Mononuclear cell (primary cell): ENCODE data around the gene KIFC1. TPM values are rescaled to one million over a fixed set of nuclear protein-coding genes. Genes with fewer than 3 reads are reported as not detected.

Experiments
- H3K27me3 ChIP-seq: 2 replicates; pipeline ENCODE4 v1.6.0; 2011; ENCODE audit warnings: low read length, control low read depth; ENCODE audit not compliant: insufficient read depth
- H3K4me1 ChIP-seq: 2 replicates; pipeline ENCODE4 v1.5.1; 2011; ENCODE audit warnings: mild to moderate bottlenecking, low read length, control low read depth; ENCODE audit not compliant: insufficient read depth
- H3K4me3 ChIP-seq: 2 replicates; pipeline ENCODE4 v1.5.1; 2011; ENCODE audit warnings: mild to moderate bottlenecking, low read length, moderate library complexity
- H3K9me3 ChIP-seq: 2 replicates; pipeline ENCODE4 v1.5.1; 2011; ENCODE audit warnings: low read depth, mild to moderate bottlenecking, control low read depth, low read length
- total RNA-seq: library from RNA; depleted of rRNA; stranded (reverse); fragments of >200 nt; gene quantifications from one replicate; pipeline ENCODE4 v1.2.3, GENCODE V29; 2012

The KIFC1 gene
- total RNA-seq, 1 donor: 0.94 TPM

- Histone ChIP-seq H3K27me3 (no peaks in the 10 kb centered on the region), H3K4me1 (peaks cover 64% of the 10 kb centered on the region), H3K4me3 (no peak overlapping the region), H3K9me3 (no peaks in the 10 kb centered on the region)
Observed at GRCh38 chr6:33413241-33414120, 21.9 kb downstream of the KIFC1 start.

DNA sequence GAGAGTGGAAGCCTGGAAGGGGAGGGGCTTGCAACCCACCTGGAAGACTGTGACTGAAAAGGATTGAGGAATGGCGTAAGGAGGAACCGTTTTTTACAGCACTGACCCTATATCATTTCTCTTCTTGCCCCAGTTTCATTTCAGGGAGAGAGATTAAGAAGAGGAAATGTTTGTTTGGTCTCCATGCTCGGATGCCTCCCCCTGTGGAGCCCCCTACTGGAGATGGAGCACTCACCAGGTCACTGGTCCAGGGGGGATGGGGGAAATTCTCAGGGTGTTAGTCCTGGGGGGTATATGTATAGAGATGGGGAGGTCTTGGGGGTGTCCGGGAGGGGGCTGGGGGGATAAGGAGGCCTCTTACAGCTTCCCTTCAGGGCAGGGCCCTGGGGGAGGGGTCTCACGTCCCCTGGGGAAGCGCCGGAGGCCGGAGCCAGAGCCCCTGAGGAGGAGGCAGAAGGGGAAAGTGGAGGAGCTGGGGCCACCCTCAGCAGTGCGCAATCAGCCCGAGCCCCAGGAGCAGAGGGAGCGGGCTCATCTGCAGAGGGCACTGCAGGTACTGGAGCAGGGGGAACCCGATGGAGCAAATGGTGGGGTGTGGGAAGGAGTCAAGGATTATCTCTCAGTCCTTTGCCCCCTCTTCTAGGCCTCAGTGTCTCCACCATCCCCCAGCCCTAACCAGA is 23.1 kb downstream of the KIFC1 start:
- Histone ChIP-seq H3K4me1 (peaks cover 71% of the 10 kb centered on the region), H3K4me3 (no peak overlapping the region), H3K27me3 (no peaks in the 10 kb centered on the region), H3K9me3 (no peaks in the 10 kb centered on the region)

DNA sequence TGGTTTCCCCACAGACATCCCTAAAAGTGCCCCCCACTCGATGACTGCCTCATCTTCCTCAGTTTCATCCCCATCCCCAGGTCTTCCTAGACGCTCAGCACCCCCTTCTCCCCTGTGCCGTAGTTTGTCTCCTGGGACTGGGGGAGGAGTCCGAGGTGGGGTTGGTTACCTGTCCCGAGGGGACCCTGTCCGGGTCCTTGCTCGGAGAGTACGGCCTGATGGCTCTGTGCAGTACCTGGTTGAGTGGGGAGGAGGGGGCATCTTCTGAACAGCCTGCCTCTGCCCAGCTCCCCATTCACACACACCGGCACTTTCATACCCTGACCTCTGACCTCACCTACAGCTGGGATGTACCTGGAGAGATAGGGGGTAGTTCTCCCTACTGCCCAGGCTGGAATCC is 24.2 kb downstream of the KIFC1 start:
- H3K27me3 ChIP-seq: no peaks in the 10 kb centered on the region
- peaks cover 70% of the 10 kb centered on the region for H3K4me1 ChIP-seq
- no peaks in the 10 kb centered on the region for H3K9me3 ChIP-seq
- H3K4me3 ChIP-seq: no peak overlapping the region

DNA sequence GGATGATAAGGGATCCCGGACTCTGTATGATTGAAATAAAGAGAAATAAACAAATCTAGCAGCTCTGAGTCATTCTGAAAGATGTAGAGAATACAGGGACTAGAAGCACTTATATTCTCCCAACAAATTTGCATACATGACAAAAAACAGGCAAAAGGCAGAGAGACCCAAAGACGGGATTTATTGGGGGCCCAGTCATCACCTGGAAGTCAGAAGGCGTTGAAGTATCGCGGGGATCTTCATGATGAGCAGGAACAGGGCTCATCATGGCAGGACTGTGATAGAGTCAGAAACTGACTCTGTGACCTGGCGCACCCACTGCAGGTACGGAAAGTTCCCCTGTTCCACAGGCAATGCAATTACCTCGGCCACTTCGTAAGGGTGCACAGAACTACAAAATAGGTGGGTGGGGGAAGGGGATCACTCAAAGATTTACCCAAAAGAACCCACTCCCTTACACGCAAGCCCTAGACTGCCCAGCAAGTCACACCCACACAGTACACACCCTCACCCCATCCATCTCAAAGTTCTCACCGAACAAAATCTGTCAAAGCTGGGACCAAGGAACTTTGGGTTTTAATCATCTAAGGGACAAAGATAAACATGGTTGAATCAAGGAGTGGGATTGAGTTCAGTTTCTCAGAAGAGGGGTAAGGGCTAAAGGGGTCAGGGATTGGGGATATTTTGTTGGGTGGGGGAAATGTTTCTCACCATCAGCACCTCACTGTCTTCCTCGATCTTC is 24.9 kb downstream of the KIFC1 start:
- no peaks in the 10 kb centered on the region for H3K27me3 ChIP-seq
- no peaks in the 10 kb centered on the region for H3K9me3 ChIP-seq
- peak overlapping the region; percentile 43 for H3K4me3 ChIP-seq
- peaks cover 67% of the 10 kb centered on the region for H3K4me1 ChIP-seq

DNA sequence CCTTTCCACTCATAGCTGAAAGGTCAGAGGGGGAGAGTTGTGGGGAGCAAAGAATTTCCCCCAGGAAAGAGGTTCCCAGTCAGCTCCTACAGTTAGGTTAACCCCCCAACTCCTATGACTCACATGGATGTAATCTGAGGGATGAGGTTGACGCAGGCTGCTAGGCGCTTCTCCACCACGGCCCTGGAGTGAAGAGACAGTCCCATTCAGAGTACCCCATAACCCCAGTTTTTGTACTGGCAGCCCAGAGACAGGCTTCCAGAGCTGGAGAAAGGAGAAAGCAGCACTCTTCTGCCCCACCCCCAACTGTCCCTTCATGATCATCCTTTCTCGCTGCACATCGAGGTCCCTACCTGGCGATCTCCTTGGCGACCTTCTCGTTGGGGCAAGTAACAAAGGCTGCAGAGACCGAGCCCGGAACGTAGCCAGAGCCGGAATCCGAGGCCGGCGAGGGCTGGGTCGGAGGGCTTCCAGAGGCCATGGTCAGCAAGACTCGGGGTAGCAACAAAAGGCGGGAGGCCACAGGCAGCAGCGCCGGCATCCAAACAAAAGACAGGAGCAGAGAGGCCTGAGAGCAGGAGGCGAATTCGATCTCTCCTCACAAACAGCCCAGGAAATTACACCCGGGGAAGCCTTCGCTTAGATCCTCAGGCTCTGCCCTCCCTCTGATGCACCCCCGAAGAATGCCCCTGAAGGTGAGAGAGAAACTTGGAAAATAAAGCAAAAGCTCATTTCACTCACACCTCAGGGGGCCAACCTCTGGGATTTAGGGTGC is 25.7 kb downstream of the KIFC1 start:
- Histone ChIP-seq H3K9me3 (no peaks in the 10 kb centered on the region), H3K4me1 (peaks cover 59% of the 10 kb centered on the region), H3K4me3 (peak overlapping the region; percentile 43), H3K27me3 (no peaks in the 10 kb centered on the region)

- Histone ChIP-seq H3K9me3 (no peaks in the 10 kb centered on the region), H3K27me3 (no peaks in the 10 kb centered on the region), H3K4me3 (peak within 1 kb of the TSS; percentile 43), H3K4me1 (peaks cover 53% of the 10 kb centered on the region)
Observed at GRCh38 chr6:33417903-33418689, 26.5 kb downstream of the KIFC1 start, which contains the start of gene CUTA. CUTA (minus strand) TSS chr6:33418107; CDS start chr6:33418000, 107 bp downstream.

GRCh38 chr6:33418690-33419291 is 27.2 kb downstream of the KIFC1 start:
- Histone ChIP-seq H3K4me1 (peaks cover 53% of the 10 kb centered on the region), H3K27me3 (no peaks in the 10 kb centered on the region), H3K9me3 (no peaks in the 10 kb centered on the region), H3K4me3 (peak overlapping the region; percentile 43)

- Histone ChIP-seq H3K4me1 (peaks cover 51% of the 10 kb centered on the region), H3K27me3 (no peaks in the 10 kb centered on the region), H3K4me3 (no peak within 1 kb of the TSS), H3K9me3 (no peaks in the 10 kb centered on the region)
Observed at GRCh38 chr6:33419580-33420490, 28.2 kb downstream of the KIFC1 start, which contains the start of gene SYNGAP1. SYNGAP1 (plus strand) TSS chr6:33420065; CDS start chr6:33420265, 200 bp downstream.

DNA sequence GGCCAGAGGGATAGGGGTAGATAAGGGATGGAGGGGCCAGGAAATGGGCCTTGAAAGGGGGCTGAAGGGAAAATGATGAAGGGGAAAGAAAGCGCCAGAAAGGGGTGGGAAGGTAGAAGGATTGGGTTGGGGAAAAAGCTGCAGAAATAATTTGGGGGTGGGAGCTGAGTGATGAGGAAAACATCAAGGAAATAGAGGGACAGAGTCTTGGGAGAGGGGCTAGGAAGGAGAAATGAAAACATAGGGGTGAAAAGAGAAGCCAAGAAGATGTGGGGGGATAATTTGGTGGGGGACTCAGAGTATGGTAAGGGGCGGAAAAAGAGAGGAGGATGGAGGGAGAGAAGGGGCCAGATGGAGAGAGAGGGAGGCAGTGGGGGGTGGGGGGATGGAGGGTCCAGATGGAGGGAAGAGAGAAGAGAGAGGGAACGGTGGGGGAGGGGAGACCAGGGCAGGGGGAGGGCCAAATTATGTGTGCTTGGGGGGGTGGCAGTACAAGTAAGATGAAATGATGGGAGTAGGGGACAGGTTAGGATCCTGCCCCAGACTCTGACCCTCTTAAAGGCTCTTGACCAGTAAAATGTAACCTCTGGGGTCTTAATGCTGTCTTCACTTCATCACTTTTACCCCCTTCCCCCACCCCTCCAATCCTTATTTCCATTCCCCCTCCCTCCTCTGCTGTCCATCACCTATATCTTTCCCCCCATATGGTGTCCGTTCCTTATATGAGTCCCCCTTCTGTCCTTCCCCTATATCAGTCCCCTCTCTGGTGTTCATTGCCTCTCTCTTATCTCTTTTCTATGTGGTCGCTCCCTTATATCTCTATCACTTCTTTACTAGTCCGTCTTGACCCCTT is 29.1 kb downstream of the KIFC1 start:
- Histone ChIP-seq H3K27me3 (no peaks in the 10 kb centered on the region), H3K4me1 (peaks cover 52% of the 10 kb centered on the region), H3K9me3 (no peaks in the 10 kb centered on the region), H3K4me3 (no peak overlapping the region)

- peaks cover 51% of the 10 kb centered on the region for H3K4me1 ChIP-seq
- no peaks in the 10 kb centered on the region for H3K9me3 ChIP-seq
- no peaks in the 10 kb centered on the region for H3K27me3 ChIP-seq
Observed at GRCh38 chr6:33421344-33421643, 29.7 kb downstream of the KIFC1 start.

DNA sequence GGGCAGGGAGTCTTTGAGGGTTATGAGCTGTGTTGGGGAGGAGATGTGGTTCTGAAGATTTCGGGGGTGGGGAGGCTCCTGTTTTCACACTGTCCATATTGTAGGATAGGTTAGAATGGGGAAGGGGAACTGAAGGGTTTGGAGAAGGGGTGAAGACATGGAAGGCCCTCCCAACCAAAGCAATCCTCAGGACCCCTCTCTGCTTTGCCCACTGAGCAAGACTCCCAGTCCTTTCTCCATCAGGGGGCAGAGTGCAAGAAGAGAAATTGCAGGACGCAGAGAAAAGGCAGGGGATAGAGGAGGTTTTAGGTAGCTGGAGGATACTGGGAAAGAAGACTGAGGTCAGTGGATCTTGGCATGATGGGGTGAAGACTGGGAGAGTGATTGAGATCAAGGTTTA is 32.2 kb downstream of the KIFC1 start:
- H3K27me3 ChIP-seq: no peaks in the 10 kb centered on the region
- no peak overlapping the region for H3K4me3 ChIP-seq
- H3K4me1 ChIP-seq: peaks cover 47% of the 10 kb centered on the region

More at GRCh38 chr6:33421344-33421643, 29.7 kb downstream of the KIFC1 start:
- no peak overlapping the region for H3K4me3 ChIP-seq

More for the DNA sequence above, 32.2 kb downstream of the KIFC1 start:
- H3K9me3 ChIP-seq: no peaks in the 10 kb centered on the region
